HG02852 (cell line): Measurements from ENCODE around the gene AQP9.
"Not testable (repeated sequence)": the region's sequence is repeated elsewhere in the genome, so short reads cannot be mapped to it uniquely, and the experiment has no call there.

ENCODE experiments used
- ATAC-seq: cut with Tn5 transposase; IDR thresholded peaks from one replicate; pipeline ENCODE4 v1.9.1; 2021; ENCODE audit warnings: mild to moderate bottlenecking, moderate library complexity; ENCODE audit not compliant: unreplicated experiment

The AQP9 gene

DNA sequence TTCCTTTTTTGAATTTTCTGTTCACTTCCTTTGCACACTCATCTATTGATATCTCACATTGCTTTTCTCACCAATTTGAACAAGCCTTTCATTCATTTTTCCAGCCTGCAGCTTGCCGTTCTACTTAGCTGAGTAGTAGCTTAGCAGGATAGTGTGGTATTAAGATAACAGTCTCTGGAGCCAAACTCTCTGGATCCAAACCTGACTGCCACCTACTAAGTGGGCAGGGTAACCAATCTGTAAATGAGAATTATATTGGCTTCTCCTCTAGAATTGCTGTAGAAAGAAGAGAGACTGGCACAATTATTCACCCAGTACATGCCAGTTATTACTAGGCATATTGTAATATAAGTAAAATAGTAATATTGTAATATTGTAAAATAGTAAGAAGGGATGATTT, 40.5 kb downstream of the AQP9 start:
- no peak for ATAC-seq

DNA sequence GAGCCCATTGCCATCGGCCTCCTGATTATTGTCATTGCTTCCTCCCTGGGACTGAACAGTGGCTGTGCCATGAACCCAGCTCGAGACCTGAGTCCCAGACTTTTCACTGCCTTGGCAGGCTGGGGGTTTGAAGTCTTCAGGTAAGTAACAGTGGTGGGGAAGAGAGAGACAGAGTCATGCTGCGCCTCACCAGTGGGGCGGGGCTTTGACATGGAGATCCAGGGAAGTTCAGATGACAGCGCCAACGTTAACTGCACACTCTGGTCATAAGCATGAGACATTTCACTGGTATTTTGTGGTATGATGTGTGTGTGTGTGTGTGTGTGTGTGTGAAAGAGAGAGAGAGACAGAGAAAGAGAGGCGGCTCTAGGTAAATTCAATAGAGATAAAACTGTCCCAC, 41.0 kb downstream of the AQP9 start:
- ATAC-seq = no peak

DNA sequence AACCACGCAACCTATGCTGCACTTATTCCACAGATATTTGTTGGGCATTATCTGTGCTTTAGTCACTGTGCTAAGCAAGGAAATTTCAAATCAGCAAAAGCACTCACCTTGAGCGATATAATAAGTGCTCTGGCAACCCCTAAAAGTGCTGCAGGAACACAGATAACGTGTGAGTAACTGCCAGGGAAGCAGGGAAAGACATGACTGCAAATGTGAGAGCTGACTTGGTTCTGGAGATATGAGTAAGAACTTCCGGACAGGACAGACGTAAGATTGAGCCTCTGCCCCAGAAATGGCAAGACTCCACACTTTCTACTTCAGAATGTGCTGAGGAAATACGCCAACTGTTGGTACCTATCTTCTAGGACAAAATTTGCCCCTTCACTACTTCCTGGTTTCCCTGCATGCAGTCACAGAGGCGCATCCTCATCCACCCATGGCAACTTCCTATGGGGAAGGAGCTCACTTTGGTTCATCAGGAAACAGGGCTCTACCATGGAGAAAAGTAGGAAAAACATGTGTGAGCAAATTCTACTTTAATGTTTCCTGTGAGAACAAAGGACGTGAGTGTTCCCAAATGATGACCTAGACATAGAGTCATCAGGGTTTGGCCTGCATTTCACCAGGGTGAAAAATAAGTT, 41.7 kb downstream of the AQP9 start:
- no peak for ATAC-seq

DNA sequence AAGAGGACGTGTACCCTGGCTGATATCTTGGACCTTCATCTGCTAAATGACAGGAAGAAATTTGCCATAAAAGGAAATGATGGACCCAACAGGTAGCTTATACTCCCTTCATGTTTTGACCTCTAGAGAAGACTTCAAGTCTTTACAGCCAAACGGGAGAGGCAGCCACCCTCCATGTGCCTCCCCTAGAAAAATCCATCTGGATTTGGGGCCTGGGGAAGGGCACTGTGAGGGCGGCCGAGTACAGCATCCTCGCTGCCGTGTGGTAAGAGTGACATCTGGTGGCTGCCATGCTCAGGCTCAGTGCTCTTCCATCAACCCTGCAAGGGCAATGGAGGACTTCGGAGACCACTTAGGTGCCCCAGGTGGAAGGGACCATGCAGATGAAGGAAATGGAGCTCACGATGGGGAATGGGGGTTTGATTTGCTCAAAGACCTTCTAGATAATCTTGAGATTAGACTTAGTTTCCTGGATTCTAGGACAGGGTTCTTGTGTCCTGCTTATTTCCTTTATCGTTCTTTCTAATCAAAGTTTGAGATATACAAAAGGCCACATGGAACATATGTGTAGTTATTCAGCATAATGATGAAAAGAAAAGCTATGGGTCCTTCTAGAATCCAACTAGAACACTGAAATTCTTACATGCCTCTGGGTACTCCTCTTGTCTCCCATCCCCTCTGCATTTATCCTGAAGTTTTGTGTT, 44.4 kb downstream of the AQP9 start:
- ATAC-seq = no peak

DNA sequence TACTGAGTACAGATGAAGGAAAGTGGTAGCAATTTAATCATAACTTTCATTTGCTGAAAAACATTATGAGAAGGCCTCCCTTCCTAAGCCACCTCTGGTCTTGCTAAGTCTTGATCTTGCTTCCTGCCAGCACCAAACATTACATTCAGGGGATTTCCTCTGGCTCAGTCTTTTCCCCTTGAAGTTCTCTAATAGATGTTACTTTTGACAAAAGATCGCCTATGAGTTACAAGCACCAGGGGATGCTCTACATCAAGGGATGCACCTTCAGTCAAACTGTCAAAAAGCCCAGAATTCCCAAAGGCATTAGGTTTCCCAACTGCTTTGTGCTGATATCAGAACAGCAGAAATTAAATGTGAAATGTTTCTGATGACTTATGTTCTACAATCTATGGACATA, 47.3 kb downstream of the AQP9 start:
- ATAC-seq = no peak

DNA sequence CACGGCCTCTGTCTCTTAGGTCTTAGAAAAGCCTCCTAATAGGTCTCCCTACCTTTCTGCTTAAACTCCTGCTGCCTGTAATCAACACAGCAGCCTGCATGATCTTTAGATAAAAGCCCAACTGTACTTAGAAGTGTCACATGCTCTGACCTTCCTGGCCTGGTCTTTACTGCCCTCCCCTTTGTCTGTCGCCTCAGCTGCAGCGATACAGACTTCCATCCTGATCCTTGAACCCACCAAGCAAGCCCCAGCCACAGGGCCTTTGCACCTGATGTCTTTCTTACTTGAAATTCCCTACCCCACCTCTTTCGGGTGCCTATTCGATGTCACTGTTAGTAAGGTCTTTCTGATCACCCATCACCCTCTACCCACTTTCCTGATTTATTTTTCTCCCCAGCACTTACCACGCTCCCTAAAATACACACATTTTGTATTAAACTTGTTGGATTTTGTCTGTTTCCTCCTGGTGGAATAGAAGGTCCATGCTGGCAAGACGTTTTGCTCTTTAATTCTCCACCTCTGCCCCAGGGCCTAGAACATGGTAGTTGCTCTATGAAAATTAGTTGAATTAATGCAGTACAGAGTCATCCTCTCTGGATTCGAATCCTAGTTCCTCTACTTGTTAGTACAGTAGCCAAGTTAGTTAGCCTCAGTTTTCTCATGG, 51.1 kb downstream of the AQP9 start:
- no peak for ATAC-seq

DNA sequence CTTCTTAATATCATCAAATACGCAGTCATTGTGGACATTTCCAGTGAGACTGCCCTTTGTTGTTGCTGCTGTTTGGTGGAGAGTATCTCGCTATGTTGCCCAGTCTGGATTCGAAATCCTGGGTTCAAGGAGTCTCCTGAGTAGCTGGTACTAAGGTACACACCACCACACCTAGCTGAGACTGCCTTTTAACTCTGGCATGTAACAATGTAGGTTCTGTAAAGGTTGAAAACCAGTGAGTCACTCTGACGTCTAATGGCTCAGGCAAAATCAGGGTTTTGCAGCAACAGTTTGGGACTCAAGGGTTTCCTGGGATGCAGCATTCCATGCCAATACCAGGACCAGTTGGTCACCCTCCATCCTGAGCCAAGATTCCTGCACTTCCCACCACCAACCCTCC, 52.2 kb downstream of the AQP9 start:
- ATAC-seq = no peak

DNA sequence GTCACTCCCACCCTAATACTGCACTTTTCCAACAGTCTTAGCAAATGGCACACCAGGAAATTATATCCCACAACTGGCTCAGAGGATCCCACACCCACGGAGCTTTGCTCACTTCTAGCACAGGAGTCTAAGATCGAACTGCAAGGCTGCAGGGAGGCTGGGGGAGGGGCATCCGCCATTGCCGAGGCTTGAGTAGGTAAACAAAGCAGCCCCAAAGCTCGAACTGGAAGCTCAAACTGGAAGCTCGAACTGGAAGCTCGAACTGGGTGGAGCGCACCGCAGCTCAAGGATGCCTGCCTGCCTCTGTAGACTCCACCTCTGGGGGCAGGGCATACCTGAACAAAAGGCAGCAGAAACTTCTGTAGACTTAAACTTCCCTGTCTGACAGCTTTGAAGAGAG, 55.5 kb downstream of the AQP9 start:
- ATAC-seq = not testable (repeated sequence)

DNA sequence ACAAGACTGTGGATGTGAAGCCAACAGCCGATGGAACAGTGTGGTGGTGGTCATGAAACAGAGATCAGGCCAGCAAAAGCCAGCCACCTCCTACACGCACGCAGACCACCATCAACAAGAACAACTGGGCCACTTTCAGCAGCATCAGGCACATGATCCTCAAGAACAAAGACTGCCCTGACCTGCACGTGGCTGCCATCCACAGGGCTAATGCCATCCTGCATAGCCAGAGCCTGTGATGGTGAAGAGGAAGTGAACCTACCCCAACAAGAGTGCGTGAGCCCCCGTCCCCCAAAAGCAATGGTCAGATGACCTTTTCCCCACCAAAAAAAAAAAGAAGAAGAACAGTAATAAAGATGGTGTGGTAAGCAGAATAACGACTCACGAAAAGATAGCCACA, 62.6 kb downstream of the AQP9 start:
- ATAC-seq = no peak

DNA sequence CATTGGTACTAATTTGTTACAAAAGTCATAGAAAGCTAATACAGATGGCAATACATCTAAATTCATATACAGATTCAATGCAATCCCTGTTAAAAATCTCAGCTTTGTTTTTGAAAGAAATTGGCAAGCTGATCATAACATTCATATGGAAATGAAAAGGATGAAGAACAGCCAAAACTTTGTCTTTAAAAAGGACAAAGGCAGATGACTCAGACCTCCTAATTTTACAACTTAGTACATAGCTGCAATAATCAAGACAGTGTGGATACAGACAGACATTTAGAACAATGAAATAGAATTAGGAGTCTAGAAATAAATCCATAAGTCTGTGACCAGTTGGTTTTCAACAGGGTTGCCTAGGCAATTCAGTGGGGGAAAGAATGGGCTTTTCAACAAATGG, 63.3 kb downstream of the AQP9 start:
- no peak for ATAC-seq

DNA sequence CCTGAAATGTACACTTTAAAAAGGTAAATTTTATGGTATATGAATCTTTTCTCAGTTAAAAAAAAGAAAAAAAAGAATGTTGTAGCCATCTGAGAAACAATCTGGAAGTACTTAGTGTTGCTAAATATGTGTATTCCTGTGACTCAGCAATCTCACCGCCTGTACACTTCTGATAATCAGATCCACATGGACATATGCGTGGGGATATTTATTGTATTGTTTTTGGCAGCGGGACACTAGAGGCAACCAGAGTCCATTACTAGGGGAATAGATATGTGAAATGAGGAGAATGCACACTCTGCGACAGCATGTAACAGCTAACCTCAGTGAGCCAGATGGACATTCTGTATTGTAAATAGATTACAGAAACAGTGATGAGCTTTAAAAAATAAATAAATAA, 65.4 kb downstream of the AQP9 start:
- no peak for ATAC-seq

DNA sequence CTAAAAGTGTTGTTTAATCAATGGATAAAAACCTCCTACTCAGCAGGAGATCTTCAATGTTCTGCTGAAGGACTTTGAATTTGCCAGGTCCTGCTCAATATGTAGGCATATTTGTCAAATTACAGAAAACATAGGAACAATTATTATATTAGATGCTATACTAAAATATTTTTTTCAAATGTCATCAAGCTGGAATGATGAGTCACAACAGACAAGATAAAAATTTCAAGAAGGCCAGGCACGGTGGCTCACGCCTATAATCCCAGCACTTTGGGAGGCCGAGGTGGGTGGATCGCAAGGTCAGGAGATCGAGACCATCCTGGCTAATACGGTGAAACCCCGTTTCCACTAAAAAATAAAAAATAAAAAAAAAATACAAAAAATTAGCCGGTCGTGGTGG, 68.0 kb downstream of the AQP9 start:
- ATAC-seq = no peak

DNA sequence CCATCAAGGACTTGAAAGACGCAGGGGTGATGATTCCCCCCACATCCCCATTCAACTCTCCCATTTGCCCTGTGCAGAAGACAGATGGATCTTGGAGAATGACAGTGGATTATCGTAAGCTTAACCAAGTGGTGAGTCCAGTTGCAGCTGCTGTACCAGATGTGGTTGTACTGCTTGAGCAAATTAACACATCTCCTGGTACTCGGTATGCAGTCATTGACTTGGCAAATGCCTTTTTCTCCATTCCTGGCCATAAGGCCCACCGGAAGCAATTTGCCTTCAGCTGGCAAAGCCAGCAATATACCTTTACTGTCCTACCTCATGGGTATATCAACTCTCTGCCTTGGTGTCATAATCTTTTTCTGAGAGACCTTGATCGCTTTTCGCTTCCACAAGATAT, 70.0 kb downstream of the AQP9 start:
- ATAC-seq = not testable (repeated sequence)

DNA sequence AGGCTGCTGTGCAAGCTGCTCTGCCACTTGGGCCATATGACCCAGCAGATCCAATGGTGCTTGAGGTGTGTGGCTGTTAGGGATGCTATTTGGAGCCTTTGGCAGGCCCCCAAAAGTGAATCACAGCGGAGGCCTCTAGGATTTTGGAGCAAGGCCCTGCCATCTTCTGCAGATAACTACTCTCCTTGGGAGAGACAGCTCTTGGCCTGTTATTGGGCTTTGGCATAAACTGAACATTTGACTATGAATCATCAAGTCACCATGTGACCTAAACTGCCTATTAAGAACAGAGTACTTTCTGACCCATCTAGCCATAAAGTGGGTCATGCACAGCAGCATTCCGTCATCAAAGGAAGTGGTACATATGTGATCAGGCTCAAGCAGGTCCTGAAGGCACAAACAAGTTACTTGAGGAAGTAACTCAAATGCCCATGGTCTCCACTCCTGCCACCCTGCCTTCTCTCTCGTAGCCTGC, 70.9 kb downstream of the AQP9 start:
- not testable (repeated sequence) for ATAC-seq

DNA sequence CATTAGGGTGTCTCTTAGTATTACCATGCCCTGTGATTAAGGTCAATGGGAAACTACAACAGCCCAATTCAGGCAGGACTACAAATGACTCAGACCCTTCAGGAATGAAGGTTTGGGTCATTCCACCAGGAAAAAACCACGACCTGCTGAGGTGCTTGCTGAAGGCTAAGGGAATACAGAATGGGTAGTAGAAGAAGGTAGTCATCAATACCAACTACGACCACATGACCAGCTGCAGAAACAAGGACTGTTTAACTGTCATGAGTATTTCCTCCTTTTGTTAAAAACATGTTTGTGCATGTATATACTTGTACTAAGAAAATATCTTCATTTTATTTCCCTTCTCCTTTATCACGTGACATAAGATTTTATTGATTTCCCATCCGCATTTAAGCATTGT, 71.8 kb downstream of the AQP9 start:
- not testable (repeated sequence) for ATAC-seq

DNA sequence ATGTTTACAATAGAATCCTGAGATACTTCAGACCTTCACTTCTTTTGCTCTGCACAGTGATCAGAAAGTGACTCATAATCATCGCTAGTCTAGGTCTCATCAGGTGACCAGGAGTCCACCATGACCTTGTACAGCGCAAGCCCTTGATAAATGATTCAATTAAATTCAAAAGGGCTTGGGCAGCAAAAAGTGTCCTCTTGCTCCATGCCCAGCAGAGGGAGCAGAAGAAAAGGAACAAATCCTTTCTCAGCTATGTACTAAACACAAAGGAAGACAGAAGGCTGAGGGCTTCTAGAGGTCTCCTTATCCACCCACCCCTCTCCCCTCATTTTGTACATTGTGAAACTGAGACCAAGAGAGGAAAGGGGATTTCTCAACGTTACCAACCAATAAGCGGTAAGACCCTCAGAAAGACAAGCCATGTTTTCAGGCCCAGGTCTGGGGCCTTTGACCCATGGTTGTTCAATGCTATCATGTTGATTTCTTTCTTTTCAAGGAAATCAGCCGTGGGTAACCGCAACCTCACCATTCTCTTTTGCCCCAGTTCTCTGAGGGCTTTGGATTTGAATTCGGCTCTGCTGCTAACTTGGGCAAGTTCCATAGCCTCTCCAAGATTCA, 74.8 kb downstream of the AQP9 start:
- ATAC-seq = no peak

DNA sequence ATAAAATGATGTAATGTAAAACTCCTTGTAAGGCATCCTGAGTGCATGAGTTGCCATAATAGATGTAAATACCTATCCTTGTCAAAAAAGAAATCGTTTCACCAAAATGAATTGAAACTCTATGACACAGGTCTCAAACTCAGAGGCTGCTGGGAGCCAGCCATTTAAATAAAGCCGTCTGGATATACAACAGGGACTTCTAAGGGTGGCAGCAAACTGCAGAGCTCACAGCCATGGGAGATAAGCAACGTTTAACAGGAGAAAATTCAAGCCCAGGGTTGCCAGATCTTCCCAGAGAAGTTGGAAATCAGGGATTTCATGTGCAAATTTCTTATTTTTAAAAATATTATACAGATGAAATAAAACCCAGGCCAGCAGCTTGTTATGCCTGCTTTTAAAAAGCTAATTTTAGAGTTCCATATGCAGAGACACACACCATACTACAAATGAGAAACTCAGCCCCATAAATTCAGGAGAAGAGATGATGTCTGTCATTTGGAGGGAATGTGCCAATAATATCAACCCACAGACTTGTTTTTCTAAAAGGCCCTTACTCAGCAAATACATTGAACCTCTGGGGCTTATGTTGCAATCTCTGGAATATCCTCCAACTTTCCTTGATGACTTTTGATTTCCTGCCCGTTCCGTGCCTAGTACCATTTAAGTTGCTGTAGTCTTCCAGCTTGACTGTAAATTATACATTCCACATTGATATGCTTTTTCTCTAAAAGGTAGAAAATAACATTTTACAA, 75.6 kb downstream of the AQP9 start:
- ATAC-seq = no peak

DNA sequence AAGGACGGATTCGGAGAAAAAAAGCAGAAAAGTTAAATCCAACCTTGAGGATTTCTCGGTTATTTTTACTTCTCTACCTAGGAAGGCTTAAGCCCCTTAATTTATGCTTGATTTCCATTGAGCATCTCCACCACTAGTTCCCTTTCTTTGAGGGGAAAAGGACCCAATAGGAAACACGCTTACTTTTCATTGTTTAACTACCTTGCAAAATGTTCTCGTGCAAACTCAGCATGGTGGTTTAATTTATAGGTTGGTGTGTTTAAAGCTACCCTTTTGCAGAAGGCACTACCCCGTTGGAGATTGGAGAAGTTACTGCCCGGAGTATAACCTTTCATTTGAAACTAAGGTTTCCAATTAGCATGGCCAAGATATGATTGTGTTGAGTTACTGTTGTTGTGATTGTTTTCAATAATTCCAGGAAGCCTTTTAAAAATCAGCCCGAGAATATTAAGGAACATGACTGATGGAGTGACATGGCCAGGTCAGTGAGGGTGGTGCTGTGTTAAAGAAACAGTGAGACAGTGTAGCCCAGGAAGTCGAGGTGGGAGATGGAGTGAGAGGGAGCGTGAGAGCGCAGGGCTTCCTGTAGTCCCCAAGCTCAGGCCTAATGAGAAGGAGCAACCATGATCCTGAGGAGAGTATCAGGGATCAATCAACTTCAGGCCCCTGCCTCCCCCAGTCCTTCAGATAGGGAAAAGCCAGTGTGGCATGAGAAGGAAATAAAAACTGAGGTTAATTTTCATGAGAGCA, 76.6 kb downstream of the AQP9 start:
- no peak for ATAC-seq

DNA sequence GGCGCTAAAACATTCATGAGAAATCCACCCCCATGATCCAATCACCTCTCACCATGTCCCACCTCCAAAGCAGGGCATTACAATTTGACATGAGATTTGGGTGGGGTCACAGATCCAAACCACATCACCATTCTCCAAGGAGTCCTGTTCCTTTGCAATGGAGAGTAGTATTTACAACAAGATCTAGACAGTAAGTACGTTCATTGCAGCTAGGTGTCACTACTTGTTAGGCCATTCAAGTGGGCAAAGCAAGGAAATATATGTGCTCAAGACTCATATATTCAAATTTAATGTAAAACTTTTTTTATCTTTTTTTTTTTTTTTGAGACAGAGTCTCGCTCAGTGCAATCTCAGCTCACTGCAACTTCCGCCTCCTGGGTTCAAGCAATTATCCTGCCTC, 79.3 kb downstream of the AQP9 start:
- no peak for ATAC-seq

DNA sequence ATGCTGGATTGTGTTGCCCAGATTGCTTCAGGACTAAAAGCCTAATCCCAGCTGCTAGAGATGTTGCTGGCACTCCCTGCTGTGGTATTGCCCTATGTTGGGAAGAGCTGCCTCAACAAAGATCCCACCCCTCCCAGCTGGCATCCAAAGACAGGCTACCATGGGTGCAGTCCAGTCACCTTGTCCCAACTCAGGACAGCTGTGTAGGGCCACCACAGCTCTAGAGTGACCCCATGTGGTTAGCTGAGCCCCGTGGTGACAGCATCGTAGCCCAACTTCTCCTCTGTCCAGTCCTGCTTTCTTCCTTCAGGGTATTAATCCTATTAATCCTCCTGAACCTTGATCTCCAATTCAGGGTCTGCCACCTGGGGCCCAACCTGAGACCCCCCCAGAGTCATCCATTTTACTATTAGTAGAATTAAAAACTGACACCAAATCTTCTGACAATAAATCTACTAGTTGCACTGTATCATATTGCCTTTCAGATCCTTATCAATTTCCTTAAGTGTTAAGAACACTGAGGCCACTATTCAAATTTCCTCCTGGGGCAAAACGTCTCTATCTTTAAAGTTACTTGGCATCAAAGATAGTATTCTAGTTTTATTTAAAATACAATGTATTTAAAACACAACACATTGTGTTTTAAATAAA, 83.5 kb downstream of the AQP9 start:
- no peak for ATAC-seq
